ENCODE results near the gene TOR1B. TPM values are rescaled to one million over a fixed set of nuclear protein-coding genes. Genes with fewer than 3 reads are reported as not detected.
"Not testable (repeated sequence)": the region's sequence is repeated elsewhere in the genome, so short reads cannot be mapped to it uniquely, and the experiment has no call there.

The TOR1B gene
- total RNA-seq, 2 experiments from 2014 or later: 18.0 to 22.1 TPM

DNA sequence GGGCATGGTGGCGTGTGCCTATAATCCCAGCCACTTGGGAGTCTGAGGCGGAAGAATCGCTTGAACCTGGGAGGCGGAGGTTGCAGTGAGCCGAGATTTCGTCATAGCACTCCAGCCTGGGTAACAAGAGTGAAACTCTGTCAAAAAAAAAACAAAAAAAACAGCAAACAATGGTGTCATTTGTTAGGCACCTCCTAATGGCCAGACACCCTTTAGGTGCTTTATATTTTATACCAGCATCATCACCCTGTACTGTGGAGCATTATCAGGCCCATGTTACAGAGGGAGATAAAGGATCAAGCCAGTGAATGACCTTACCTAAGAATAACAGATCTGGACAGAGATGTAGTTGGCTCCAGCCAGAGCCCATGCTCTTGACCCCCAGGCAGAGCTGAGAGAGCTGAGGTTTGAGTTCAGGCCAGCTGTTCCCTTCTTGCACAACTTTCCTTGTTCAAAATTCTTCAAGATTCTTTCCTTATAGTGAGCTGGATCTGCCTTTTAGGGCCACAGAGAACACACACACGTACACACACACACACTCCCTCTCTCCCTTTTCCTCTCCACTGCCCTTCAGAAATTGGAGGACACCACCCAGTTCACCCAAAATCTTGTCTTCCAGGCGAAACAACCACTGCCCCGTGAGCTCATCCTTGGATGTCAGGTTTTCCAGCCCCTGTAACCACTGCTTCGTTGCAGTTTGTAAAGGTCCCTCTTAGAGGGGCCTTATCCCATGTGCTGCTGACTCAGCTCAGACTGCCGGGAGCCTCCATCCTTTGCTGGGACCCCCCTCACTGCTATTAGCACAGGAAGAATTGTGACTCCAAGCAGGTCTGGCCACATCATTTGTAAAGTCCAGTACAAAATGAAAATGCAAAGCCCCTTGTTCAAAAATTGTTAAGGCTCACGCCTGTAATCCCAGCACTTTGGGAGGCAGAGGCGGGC, 39.7 kb upstream of the TOR1B start:
- Mint-ChIP-seq H3K9me3 (ENCODE audit: low read depth) (no peaks in the 10 kb centered on the region), H3K27me3 (no peaks in the 10 kb centered on the region), H3K36me3 (ENCODE audit: low read depth) (no peaks in the 10 kb centered on the region), H3K4me1 (no peaks in the 10 kb centered on the region), H3K27ac (no peak overlapping the region), H3K4me3 (no peak overlapping the region)
- intact Hi-C loops (cut with DNase I, micrococcal nuclease): no loop called here
- ATAC-seq (no peak), DNase-seq (no peak)
- POLR2A ChIA-PET: no interaction called here
- CTCF ChIA-PET: interaction anchor here (0.8 to 1.8 kb wide), 3 partner anchors 25 to 69 kb away, joined by 4 to 7 read pairs (median 4); no protein-coding TSS in a partner anchor

GRCh38 chr9:129765764-129766317, 37.1 kb upstream of the TOR1B start:
- POLR2A ChIA-PET: no interaction called here
- intact Hi-C loops (cut with DNase I, micrococcal nuclease): no loop called here

GRCh38 chr9:129768486-129768885, 34.5 kb upstream of the TOR1B start:
- intact Hi-C loops (cut with DNase I, micrococcal nuclease): no loop called here
- Mint-ChIP-seq H3K4me3 (no peak overlapping the region), H3K36me3 (ENCODE audit: low read depth) (no peaks in the 10 kb centered on the region), H3K27ac (no peak overlapping the region), H3K4me1 (no peaks in the 10 kb centered on the region), H3K9me3 (ENCODE audit: low read depth) (no peaks in the 10 kb centered on the region), H3K27me3 (no peaks in the 10 kb centered on the region)
- DNase-seq (no peak), ATAC-seq (no peak)
- ChIA-PET POLR2A (no interaction called here), CTCF (interaction anchor here (1.6 kb wide), 1 partner anchor 43 kb away, joined by 3 read pairs; no protein-coding TSS in a partner anchor)

More at GRCh38 chr9:129765764-129766317, 37.1 kb upstream of the TOR1B start:
- no peaks in the 10 kb centered on the region for H3K4me1 Mint-ChIP-seq
- ATAC-seq (no peak), DNase-seq (no peak)
- H3K27ac Mint-ChIP-seq: no peak overlapping the region
- H3K36me3 Mint-ChIP-seq (ENCODE audit: low read depth): no peaks in the 10 kb centered on the region
- H3K27me3 Mint-ChIP-seq: no peaks in the 10 kb centered on the region
- no peak overlapping the region for H3K4me3 Mint-ChIP-seq
- CTCF ChIA-PET: interaction anchor here (0.6 to 1.7 kb wide), 5 partner anchors 12 to 78 kb away, joined by 3 to 9 read pairs (median 3); no protein-coding TSS in a partner anchor
- no peaks in the 10 kb centered on the region for H3K9me3 Mint-ChIP-seq (ENCODE audit: low read depth)

- intact Hi-C loops (cut with DNase I, micrococcal nuclease): no loop called here
- H3K9me3 Mint-ChIP-seq (ENCODE audit: low read depth): no peaks in the 10 kb centered on the region
- no peaks in the 10 kb centered on the region for H3K36me3 Mint-ChIP-seq (ENCODE audit: low read depth)
- ChIA-PET POLR2A (no interaction called here), CTCF (interaction anchor here (0.5 to 1.1 kb wide), 3 partner anchors 32 to 1016 kb away, joined by 4 read pairs; no protein-coding TSS in a partner anchor)
- H3K27ac Mint-ChIP-seq: no peak overlapping the region
- no peak overlapping the region for H3K4me3 Mint-ChIP-seq
- H3K27me3 Mint-ChIP-seq: no peaks in the 10 kb centered on the region
- DNase-seq (no peak), ATAC-seq (no peak)
- no peaks in the 10 kb centered on the region for H3K4me1 Mint-ChIP-seq
These were observed 33.3 kb upstream of the TOR1B start for GRCh38 chr9:129769669-129770068.

DNA sequence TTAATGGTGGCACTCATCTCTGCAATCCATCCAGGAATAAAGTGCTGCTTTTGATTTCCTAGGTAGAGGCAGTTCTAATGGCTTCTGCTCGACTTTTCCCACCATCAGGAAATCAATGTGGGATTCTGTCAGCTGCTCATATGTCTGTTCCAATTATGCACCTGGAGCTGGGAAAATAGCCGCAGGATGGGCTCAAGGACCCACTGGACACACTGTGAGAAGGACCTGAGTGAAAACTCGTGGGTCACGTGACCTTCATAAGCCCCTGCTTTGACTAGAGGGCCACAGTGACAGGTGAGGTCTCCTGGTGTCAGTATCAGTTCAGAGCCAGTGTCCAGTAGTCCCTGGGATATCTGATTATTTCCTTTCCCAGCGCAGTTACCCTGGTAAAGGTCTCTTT, 32.2 kb upstream of the TOR1B start:
- H3K27ac Mint-ChIP-seq: no peak overlapping the region
- ATAC-seq: no peak
- H3K4me1 Mint-ChIP-seq: no peaks in the 10 kb centered on the region
- H3K9me3 Mint-ChIP-seq (ENCODE audit: low read depth): no peaks in the 10 kb centered on the region
- intact Hi-C loops (cut with DNase I, micrococcal nuclease): no loop called here
- no peak overlapping the region for H3K4me3 Mint-ChIP-seq
- no peaks in the 10 kb centered on the region for H3K27me3 Mint-ChIP-seq
- DNase-seq: no peak
- POLR2A ChIA-PET: no interaction called here
- H3K36me3 Mint-ChIP-seq (ENCODE audit: low read depth): no peaks in the 10 kb centered on the region
- CTCF ChIA-PET: interaction anchor here (0.7 to 1.4 kb wide), 2 partner anchors 10 to 146 kb away, joined by 3 to 5 read pairs; no protein-coding TSS in a partner anchor

GRCh38 chr9:129773262-129774048, 29.5 kb upstream of the TOR1B start:
- Mint-ChIP-seq H3K27me3 (no peaks in the 10 kb centered on the region), H3K4me1 (peaks cover 12% of the 10 kb centered on the region), H3K9me3 (ENCODE audit: low read depth) (no peaks in the 10 kb centered on the region), H3K27ac (no peak overlapping the region), H3K36me3 (ENCODE audit: low read depth) (no peaks in the 10 kb centered on the region), H3K4me3 (no peak overlapping the region)
- ChIA-PET POLR2A (no interaction called here), CTCF (no interaction called here)
- DNase-seq (no peak), ATAC-seq (no peak)
- intact Hi-C loops (cut with DNase I, micrococcal nuclease): no loop called here

DNA sequence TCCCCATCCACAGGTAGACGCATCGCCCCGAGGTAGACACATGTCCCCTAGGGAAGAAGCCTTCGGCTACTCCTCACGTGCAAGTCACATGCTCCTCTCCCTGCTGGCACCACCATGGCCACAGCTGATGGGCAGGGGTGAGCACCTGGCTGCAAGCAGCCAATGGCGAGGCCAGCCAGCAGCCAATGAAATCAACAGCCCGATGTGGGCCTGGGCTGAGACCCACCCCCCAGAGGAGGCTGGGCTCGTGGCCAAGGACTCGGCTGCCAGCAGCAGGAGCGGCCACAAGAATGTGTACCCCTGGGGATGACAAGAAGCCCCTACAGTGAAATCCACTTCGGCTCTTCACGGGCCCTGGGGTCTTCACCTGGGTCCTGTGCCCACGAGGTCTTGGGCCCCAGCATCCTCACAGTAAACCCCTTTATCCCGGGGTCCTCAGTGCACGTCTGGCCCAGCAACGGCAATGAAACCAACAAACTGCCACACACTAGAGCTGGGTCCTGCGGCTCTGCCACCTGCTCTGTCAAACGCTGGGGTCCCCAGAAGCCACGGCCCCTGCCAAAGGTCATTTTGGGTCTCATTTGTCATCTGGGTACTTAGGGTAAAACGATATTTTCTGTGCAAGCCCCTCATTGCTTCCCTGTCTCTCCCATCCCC, 28.1 kb upstream of the TOR1B start:
- ATAC-seq: no peak
- Mint-ChIP-seq H3K4me1 (peaks cover 12% of the 10 kb centered on the region), H3K4me3 (no peak overlapping the region), H3K27ac (no peak overlapping the region), H3K27me3 (no peaks in the 10 kb centered on the region), H3K36me3 (ENCODE audit: low read depth) (no peaks in the 10 kb centered on the region), H3K9me3 (ENCODE audit: low read depth) (no peaks in the 10 kb centered on the region)
- intact Hi-C loops (cut with DNase I, micrococcal nuclease): no loop called here
- no peak for DNase-seq
- POLR2A ChIA-PET: no interaction called here
- CTCF ChIA-PET: interaction anchor here (1.1 to 1.9 kb wide), 3 partner anchors 37 to 332 kb away, joined by 4 to 8 read pairs (median 4); no protein-coding TSS in a partner anchor

- ChIA-PET POLR2A (no interaction called here), CTCF (interaction anchor here (0.6 to 1.9 kb wide), 4 partner anchors 38 to 474 kb away, joined by 3 to 8 read pairs (median 4); no protein-coding TSS in a partner anchor)
- Mint-ChIP-seq H3K9me3 (ENCODE audit: low read depth) (no peaks in the 10 kb centered on the region), H3K4me1 (peaks cover 12% of the 10 kb centered on the region), H3K27me3 (no peaks in the 10 kb centered on the region), H3K4me3 (no peak overlapping the region), H3K27ac (no peak overlapping the region), H3K36me3 (ENCODE audit: low read depth) (no peaks in the 10 kb centered on the region)
- DNase-seq: no peak
- intact Hi-C loops (cut with DNase I, micrococcal nuclease): no loop called here
- ATAC-seq: no peak
These were observed 27.6 kb upstream of the TOR1B start for GRCh38 chr9:129775448-129775798.

DNA sequence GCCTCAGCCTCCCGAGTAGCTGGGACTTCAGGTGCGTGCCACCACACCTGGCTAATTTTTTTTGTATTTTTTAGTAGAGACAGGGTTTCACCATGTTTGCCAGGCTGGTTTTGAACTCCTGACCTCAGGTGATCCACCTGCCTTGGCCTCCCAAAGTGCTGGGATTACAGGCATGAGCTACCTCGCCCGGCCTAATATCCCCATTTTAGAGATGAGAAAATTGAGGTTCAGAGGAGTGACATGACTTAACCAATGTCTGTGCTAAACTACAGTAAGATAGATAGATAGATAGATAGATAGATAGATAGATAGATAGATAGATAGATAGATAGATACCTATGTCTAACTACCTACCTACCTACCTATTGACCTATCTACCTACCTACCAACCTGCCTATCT, 26.9 kb upstream of the TOR1B start:
- H3K27me3 Mint-ChIP-seq; H3K9me3 Mint-ChIP-seq (ENCODE audit: low read depth); intact Hi-C loops (cut with DNase I, micrococcal nuclease); DNase-seq; H3K4me3 Mint-ChIP-seq; ATAC-seq; H3K36me3 Mint-ChIP-seq (ENCODE audit: low read depth); POLR2A ChIA-PET; H3K27ac Mint-ChIP-seq: not testable (repeated sequence)
- H3K4me1 Mint-ChIP-seq: peaks cover 12% of the 10 kb centered on the region
- CTCF ChIA-PET: interaction anchor here (0.6 to 1.9 kb wide), 7 partner anchors 16 to 473 kb away, joined by 3 to 8 read pairs (median 4); no protein-coding TSS in a partner anchor

- DNase-seq (no peak), ATAC-seq (no peak)
- intact Hi-C loops (cut with DNase I, micrococcal nuclease): no loop called here
- peaks cover 12% of the 10 kb centered on the region for H3K4me1 Mint-ChIP-seq
- H3K4me3 Mint-ChIP-seq: no peak overlapping the region
- H3K27me3 Mint-ChIP-seq: no peaks in the 10 kb centered on the region
- no peak overlapping the region for H3K27ac Mint-ChIP-seq
- POLR2A ChIA-PET: no interaction called here
- H3K9me3 Mint-ChIP-seq (ENCODE audit: low read depth): no peaks in the 10 kb centered on the region
- H3K36me3 Mint-ChIP-seq (ENCODE audit: low read depth): no peaks in the 10 kb centered on the region
- CTCF ChIA-PET: interaction anchor here (0.7 to 1.9 kb wide), 7 partner anchors 15 to 331 kb away, joined by 3 to 25 read pairs (median 4); no protein-coding TSS in a partner anchor
These were observed 26.4 kb upstream of the TOR1B start for GRCh38 chr9:129776566-129776937.

Measured in activated CD4-positive, alpha-beta T cell treated with anti-CD3 and anti-CD28 coated beads for 36 hours (primary cell).